IMR-90 (cell line): ENCODE measurements around the gene RYK. TPM values are rescaled to one million over a fixed set of nuclear protein-coding genes. Genes with fewer than 3 reads are reported as not detected.

Source experiments
- ATAC-seq: fragments of 200-7000 bp; cut with Tn5 transposase; 2 replicates; pipeline ENCODE4 v1.9.1; 2020; ENCODE audit warnings: low read depth, mild to moderate bottlenecking, moderate library complexity
- BruUV-seq: library from RNA; stranded (reverse); fragments of 400-500 nt; replicated peaks from 2 replicates; lab custom pipeline; 2021; lab: Mats Ljungman, UMichigan
- CTCF ChIA-PET: fragments of 300-600 bp; formaldehyde crosslinking; extraction: SDS; loops from one replicate; lab custom pipeline; 2021; ENCODE audit warnings: antibody characterized with exemption; lab: Yijun Ruan, JAX
- POLR2A ChIA-PET: fragments of 300-600 bp; sonication (Branson Sonifier 250); formaldehyde crosslinking; loops from one replicate; lab custom pipeline; 2022; ENCODE audit warnings: antibody characterized with exemption; ENCODE audit not compliant: unreplicated experiment; lab: Charles Lee
- DNase-seq: peaks from one replicate; pipeline ENCODE4 v3.0.0; 2013
- H2AFZ ChIP-seq: replicated peaks from 2 replicates; pipeline ENCODE3; 2013; ENCODE audit warnings: low read length, mild to moderate bottlenecking; ENCODE audit not compliant: poor library complexity
- H2AK5ac ChIP-seq: 2 replicates; pipeline ENCODE4 v1.6.1; 2013; ENCODE audit warnings: low read depth, low read length, inconsistent platforms
- H2AK9ac ChIP-seq: replicated peaks from 2 replicates; pipeline ENCODE3; 2013; ENCODE audit warnings: mild to moderate bottlenecking, low read depth, low read length, moderate library complexity; ENCODE audit not compliant: poor library complexity
- H2BK120ac ChIP-seq: 2 replicates; pipeline ENCODE4 v1.6.1; 2013; ENCODE audit warnings: low read depth, low read length, inconsistent platforms
- H2BK15ac ChIP-seq: 3 replicates; pipeline ENCODE4 v1.6.1; 2013; ENCODE audit warnings: low read depth, low read length, inconsistent platforms
- H2BK20ac ChIP-seq: 2 replicates; pipeline ENCODE4 v1.6.1; 2013; ENCODE audit warnings: low read depth, mild to moderate bottlenecking, inconsistent platforms, low read length, moderate library complexity
- H2BK5ac ChIP-seq: 2 replicates; pipeline ENCODE4 v1.6.1; 2013; ENCODE audit warnings: mild to moderate bottlenecking, low read depth, low read length, inconsistent platforms; ENCODE audit not compliant: poor library complexity, severe bottlenecking
- H3K14ac ChIP-seq: replicated peaks from 2 replicates; pipeline ENCODE4 v1.6.1; 2013; ENCODE audit warnings: low read depth, low read length, inconsistent platforms
- H3K18ac ChIP-seq: 2 replicates; pipeline ENCODE4 v1.6.1; 2013; ENCODE audit warnings: low read depth, low read length, control low read depth
- H3K23ac ChIP-seq: 2 replicates; pipeline ENCODE4 v1.6.1; 2013; ENCODE audit warnings: low read depth, low read length, inconsistent platforms
- H3K27ac ChIP-seq: 2 replicates; pipeline ENCODE4 v1.5.1; 2013; ENCODE audit warnings: mild to moderate bottlenecking, control low read depth, low read length; ENCODE audit not compliant: insufficient read depth
- H3K27me3 ChIP-seq: 2 replicates; pipeline ENCODE4 v1.6.1; 2013; ENCODE audit warnings: low read length; ENCODE audit not compliant: control insufficient read depth, insufficient read depth
- H3K36me3 ChIP-seq: 2 replicates; pipeline ENCODE4 v1.6.1; 2013; ENCODE audit warnings: low read length, mixed read lengths; ENCODE audit not compliant: control insufficient read depth, insufficient read depth
- H3K4ac ChIP-seq: 2 replicates; pipeline ENCODE4 v1.6.1; 2013; ENCODE audit warnings: low read depth, low read length, inconsistent platforms
- H3K4me1 ChIP-seq: 2 replicates; pipeline ENCODE4 v1.6.1; 2013; ENCODE audit warnings: low read length, mixed read lengths; ENCODE audit not compliant: control insufficient read depth, insufficient read depth
- H3K4me2 ChIP-seq: 2 replicates; pipeline ENCODE4 v1.6.1; 2013; ENCODE audit warnings: low read depth, mild to moderate bottlenecking, control low read depth, low read length, moderate library complexity
- H3K4me3 ChIP-seq: 2 replicates; pipeline ENCODE4 v1.5.1; 2013; ENCODE audit warnings: low read depth, mild to moderate bottlenecking, control low read depth, low read length, moderate library complexity; ENCODE audit not compliant: insufficient read depth
- H3K56ac ChIP-seq: 2 replicates; pipeline ENCODE4 v1.6.1; 2013; ENCODE audit warnings: low read length, inconsistent platforms; ENCODE audit not compliant: insufficient read depth; ENCODE audit errors: extremely low read depth
- H3K79me1 ChIP-seq, 2 experiments: 2 replicates each; pipeline ENCODE4 v1.6.1; 2013; ENCODE audit warnings: low read length in 2 of 2, inconsistent platforms in 1 of 2, low read depth in 1 of 2
- H3K9ac ChIP-seq: 2 replicates; pipeline ENCODE4 v1.6.1; 2013; ENCODE audit warnings: low read depth, low read length, control low read depth
- H3K9me1 ChIP-seq: 2 replicates; pipeline ENCODE4 v1.6.1; 2013; ENCODE audit warnings: low read length, inconsistent platforms; ENCODE audit not compliant: insufficient read depth
- H3K9me3 ChIP-seq: 2 replicates; pipeline ENCODE4 v1.6.1; 2013; ENCODE audit warnings: low read length; ENCODE audit not compliant: control insufficient read depth, insufficient read depth
- H4K20me1 ChIP-seq: 2 replicates; pipeline ENCODE4 v1.6.1; 2013; ENCODE audit warnings: low read length, inconsistent platforms; ENCODE audit not compliant: insufficient read depth
- H4K5ac ChIP-seq: 2 replicates; pipeline ENCODE4 v1.6.1; 2013; ENCODE audit warnings: mild to moderate bottlenecking, low read depth, low read length, control low read depth
- H4K8ac ChIP-seq, 2 experiments: 2 replicates each; pipeline ENCODE4 v1.6.1; 2013; ENCODE audit warnings: low read depth in 2 of 2, low read length in 2 of 2, control low read depth in 1 of 2, inconsistent platforms in 1 of 2
- H4K91ac ChIP-seq: 2 replicates; pipeline ENCODE4 v1.6.1; 2013; ENCODE audit warnings: low read depth, low read length, inconsistent platforms; ENCODE audit not compliant: insufficient read depth
- RFX5 ChIP-seq: IDR thresholded peaks from 2 replicates; pipeline ENCODE4 v1.8.0; 2012; ENCODE audit warnings: low read depth, mild to moderate bottlenecking, low read length, moderate library complexity
- dilution Hi-C: fragments of 300-500 bp; cut with HindIII; formaldehyde crosslinking; loops from one replicate; pipeline ENCODE4 v1.14.3; 2018; ENCODE audit warnings: low sequenced_read_pairs; ENCODE audit not compliant: unreplicated experiment
- in situ Hi-C: fragments of 300-500 bp; cut with MboI; formaldehyde crosslinking; loops from 3 replicates; pipeline ENCODE4 v1.14.3; 2019; ENCODE audit warnings: low sequenced_read_pairs, inconsistent platforms, mixed read lengths
- intact Hi-C: fragments of 100-400 bp; cut with micrococcal nuclease; formaldehyde crosslinking; loops from 2 replicates; pipeline ENCODE4 v1.10.0; 2022
- polyA plus RNA-seq, 3 experiments: library from polyadenylated mRNA; depleted of rRNA; stranded (reverse); fragments of >200 nt; gene quantifications; 2 replicates each; pipeline ENCODE4 v1.2.3, GENCODE V29; 2012; ENCODE audit warnings: low replicate concordance in 1 of 3
- total RNA-seq: library from RNA; depleted of rRNA; stranded (reverse); fragments of >200 nt; gene quantifications from 2 replicates; pipeline ENCODE4 v1.2.3, GENCODE V29; 2012
- TF ChIP-seq, protein P1 (sequence below): conservative IDR thresholded peaks from 2 replicates; pipeline ENCODE4 v1.5.1; 2012; ENCODE audit warnings: mild to moderate bottlenecking, low read depth, low read length, improper control_type of control experiment

RYK gene
- total and polyA plus RNA-seq, 2 of the 4 experiments (the other 2 are of a cell fraction), result 42.4 to 106 TPM

DNA sequence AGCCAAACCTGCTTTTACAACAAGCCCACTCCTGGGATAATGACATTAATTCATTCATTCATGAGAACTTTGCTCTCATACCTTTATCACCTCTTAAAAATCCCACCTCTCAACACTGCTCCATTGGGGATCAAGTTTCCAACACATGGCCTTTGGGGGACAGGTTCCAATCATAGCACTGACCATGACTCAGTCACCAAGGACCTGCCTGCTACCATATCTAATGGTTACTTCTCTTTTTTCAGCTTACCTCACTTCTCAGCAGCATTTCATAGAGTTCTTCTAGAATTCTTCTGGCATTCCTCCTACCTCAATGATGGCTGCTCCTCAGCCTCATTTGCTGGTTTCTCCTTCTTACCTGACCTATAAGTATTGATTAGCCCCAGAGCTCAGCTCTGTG is 36.9 kb upstream of the RYK start:
- Histone ChIP-seq H3K23ac (no peak overlapping the region), H3K79me1 (no peaks in the 10 kb centered on the region), H3K14ac (no peak overlapping the region), H2BK15ac (no peak overlapping the region), H3K27ac (no peak overlapping the region), H4K20me1 (no peaks in the 10 kb centered on the region), H3K9me1 (peaks cover 8% of the 10 kb centered on the region), H3K4ac (no peak overlapping the region), H4K8ac (no peak overlapping the region), H3K9me3 (no peaks in the 10 kb centered on the region), H3K9ac (no peak overlapping the region), H3K36me3 (no peaks in the 10 kb centered on the region), H3K18ac (no peak overlapping the region), H2AFZ (no peak overlapping the region), H3K4me1 (peaks cover 8% of the 10 kb centered on the region), H4K91ac (no peak overlapping the region), H4K5ac (no peak overlapping the region), H2AK9ac (no peak overlapping the region), H3K56ac (no peak overlapping the region), H3K4me2 (no peak overlapping the region), H2AK5ac (no peak overlapping the region), H3K27me3 (0 out of 2 replicates have a peak, but pooled peaks cover 1% of the 10 kb centered on the region), H2BK120ac (no peak overlapping the region), H3K4me3 (no peak overlapping the region), H2BK20ac (no peak overlapping the region), H2BK5ac (no peak overlapping the region)
- POLR2A ChIA-PET, result no interaction called here
- no TSS peak for BruUV-seq
- DNase-seq (no peak), ATAC-seq (no peak)
- in situ Hi-C loops, result no loop called here
- dilution Hi-C loops, result no loop called here
- CTCF ChIA-PET, result interaction anchor here (1.0 kb wide), 1 partner anchor 10 kb away, joined by 4 read pairs; no protein-coding TSS in a partner anchor
- TF ChIP-seq, protein P1, sequence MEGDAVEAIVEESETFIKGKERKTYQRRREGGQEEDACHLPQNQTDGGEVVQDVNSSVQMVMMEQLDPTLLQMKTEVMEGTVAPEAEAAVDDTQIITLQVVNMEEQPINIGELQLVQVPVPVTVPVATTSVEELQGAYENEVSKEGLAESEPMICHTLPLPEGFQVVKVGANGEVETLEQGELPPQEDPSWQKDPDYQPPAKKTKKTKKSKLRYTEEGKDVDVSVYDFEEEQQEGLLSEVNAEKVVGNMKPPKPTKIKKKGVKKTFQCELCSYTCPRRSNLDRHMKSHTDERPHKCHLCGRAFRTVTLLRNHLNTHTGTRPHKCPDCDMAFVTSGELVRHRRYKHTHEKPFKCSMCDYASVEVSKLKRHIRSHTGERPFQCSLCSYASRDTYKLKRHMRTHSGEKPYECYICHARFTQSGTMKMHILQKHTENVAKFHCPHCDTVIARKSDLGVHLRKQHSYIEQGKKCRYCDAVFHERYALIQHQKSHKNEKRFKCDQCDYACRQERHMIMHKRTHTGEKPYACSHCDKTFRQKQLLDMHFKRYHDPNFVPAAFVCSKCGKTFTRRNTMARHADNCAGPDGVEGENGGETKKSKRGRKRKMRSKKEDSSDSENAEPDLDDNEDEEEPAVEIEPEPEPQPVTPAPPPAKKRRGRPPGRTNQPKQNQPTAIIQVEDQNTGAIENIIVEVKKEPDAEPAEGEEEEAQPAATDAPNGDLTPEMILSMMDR, result no peak
- TF ChIP-seq RFX5, result no peak
- intact Hi-C loops, result no loop called here
